H1 (cell line): ENCODE results near the gene ALDOC. TPM values are rescaled to one million over a fixed set of nuclear protein-coding genes. Genes with fewer than 3 reads are reported as not detected.

Experiments used
- CTBP2 ChIP-seq: IDR thresholded peaks from 2 replicates; pipeline ENCODE4 v1.7.0; 2011; ENCODE audit warnings: borderline replicate concordance, mild to moderate bottlenecking, moderate library complexity, mixed read lengths, low read length; ENCODE audit not compliant: insufficient read depth, insufficient read length
- JUN ChIP-seq: IDR thresholded peaks from 2 replicates; pipeline ENCODE4 v1.6.1; 2011; ENCODE audit warnings: low read depth, mild to moderate bottlenecking, improper control_type of control experiment, low read length
- KDM5A ChIP-seq: fragments of 200-600 bp; IDR thresholded peaks from 2 replicates; pipeline ENCODE4 v1.7.1; 2012; ENCODE audit warnings: mild to moderate bottlenecking, low read length, inconsistent platforms, mixed read lengths
- PHF8 ChIP-seq: fragments of 200-600 bp; sonication (generic); conservative IDR thresholded peaks from 2 replicates; pipeline ENCODE4 v1.7.1; 2012; ENCODE audit warnings: low read depth, mild to moderate bottlenecking, inconsistent platforms, low read length, moderate library complexity
- SP4 ChIP-seq: IDR thresholded peaks from 2 replicates; pipeline ENCODE4 v1.6.1; 2012; ENCODE audit warnings: low read length, inconsistent platforms
- TAF7 ChIP-seq: optimal IDR thresholded peaks from 2 replicates; pipeline ENCODE3; 2011; ENCODE audit warnings: low read depth, mild to moderate bottlenecking, inconsistent platforms, low read length, moderate library complexity, borderline replicate concordance
- polyA plus RNA-seq, 7 experiments: library from polyadenylated mRNA; depleted of rRNA in 3 of 7; stranded (reverse) in 5 of 7; unstranded in 2 of 7; fragments of >200 nt in 5 of 7; fragments of 200-250 nt in 2 of 7; gene quantifications; 1 replicate in 5 of 7; 2 replicates in 1 of 7; 4 replicates in 1 of 7; pipeline versions ENCODE4 v1.2.1 to v1.2.3, GENCODE V29; 2011 to 2013; ENCODE audit warnings: missing spikeins in 2 of 7, mixed read lengths in 2 of 7
- total RNA-seq: library from RNA; stranded (reverse); fragmentation: NEBNext Ultra II Directional; extraction: Animal tissue kit (Norgen Biotek cat#: 25700); gene quantifications from 2 replicates; pipeline ENCODE4 v1.2.1, GENCODE V29; 2021
- TF ChIP-seq, protein P1 (sequence below): IDR thresholded peaks from 2 replicates; pipeline ENCODE4 v1.6.1; 2012; ENCODE audit warnings: low read length, inconsistent platforms

Gene ALDOC
- total and polyA plus RNA-seq, 2 of the 8 experiments (the other 6 are each of a cell fraction or from before 2014, with no cell fraction given): 51.6 to 103 TPM

DNA sequence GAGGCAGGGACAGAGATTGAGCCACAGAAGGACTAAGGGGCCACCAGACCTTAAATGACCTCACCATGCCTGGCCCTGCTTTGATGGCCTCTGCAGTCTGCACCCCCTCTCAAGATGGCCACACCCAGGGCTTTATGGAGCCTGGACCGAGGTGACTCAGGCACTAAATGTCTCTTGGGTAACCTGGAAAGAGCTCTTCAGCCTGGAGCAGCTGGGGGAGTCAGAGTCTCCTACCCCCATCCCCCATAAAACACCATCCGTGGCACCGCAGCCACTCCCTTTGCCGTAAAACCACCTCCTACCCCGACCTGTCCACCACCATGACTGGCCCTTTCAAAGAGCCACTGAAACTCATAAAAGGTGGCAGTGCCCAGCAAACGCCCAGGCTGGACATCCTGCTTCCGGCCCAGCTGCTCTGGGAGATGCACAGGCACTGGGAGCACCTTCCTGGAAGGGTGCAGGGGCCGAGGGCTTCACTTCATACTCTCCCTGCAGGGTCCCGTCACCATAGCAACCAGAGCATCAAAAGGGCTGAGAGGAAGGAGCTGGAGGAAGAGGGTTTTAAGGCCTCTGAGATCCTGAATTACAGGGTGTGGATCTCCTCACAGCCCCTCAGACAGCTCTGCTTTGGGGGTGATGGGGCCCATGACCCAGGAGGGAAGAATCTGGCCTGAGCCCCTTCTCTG is 48.2 kb downstream of the ALDOC start (continued):
- TF ChIP-seq JUN (no peak), SP4 (no peak), CTBP2 (no peak), TAF7 (no peak), KDM5A (no peak), PHF8 (no peak)
- TF ChIP-seq, protein P1, sequence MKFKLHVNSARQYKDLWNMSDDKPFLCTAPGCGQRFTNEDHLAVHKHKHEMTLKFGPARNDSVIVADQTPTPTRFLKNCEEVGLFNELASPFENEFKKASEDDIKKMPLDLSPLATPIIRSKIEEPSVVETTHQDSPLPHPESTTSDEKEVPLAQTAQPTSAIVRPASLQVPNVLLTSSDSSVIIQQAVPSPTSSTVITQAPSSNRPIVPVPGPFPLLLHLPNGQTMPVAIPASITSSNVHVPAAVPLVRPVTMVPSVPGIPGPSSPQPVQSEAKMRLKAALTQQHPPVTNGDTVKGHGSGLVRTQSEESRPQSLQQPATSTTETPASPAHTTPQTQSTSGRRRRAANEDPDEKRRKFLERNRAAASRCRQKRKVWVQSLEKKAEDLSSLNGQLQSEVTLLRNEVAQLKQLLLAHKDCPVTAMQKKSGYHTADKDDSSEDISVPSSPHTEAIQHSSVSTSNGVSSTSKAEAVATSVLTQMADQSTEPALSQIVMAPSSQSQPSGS: no peak
